NCI-H187 treated with DMSO at 0.1 percent for 48 hours (cell line): Measurements from ENCODE around the gene PTPRF.

Experiments
- DNase-seq: peaks from one replicate; lab custom pipeline; 2025; lab: John Stamatoyannopoulos, UW

Gene PTPRF

DNA sequence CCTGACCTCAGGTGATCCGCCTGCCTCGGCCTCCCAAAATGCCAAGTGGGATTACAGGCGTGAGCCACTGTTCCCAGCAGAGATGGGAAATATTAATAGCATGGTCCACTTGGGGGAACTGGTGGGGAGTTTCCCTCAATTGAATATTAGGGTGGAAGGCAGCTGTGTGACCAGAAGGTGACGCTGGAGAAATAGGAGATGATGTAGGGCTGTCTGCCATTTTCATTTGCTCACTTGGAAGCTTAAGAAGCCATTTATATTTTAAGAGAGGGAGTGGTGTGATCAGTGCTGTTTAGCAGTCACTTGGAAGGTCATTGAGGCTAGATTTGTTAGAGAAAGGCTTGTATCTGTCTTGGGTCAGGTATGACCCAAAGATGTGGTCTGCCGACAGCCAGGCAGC, 139.2 kb downstream of the PTPRF start:
- no peak for DNase-seq

DNA sequence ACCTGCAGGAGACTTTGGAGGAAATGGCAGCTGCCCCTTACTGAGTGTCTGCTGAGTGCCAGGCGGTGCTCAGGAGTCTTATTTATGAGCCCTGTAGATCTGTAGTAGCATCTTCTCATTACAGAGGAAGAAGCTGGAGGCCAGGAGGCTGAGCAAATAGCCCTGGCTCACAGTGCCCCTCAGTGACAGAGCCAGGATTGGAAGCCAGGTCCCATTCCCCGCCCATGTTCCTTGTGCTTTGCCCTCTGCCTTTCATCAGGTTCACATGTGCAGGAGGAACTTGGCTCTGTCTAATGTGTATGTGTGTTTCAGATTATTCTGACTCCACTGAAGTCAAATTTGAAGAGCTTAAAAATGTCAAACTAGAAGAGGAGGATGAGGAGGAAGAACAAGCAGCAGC, 140.5 kb downstream of the PTPRF start:
- DNase-seq, result no peak

DNA sequence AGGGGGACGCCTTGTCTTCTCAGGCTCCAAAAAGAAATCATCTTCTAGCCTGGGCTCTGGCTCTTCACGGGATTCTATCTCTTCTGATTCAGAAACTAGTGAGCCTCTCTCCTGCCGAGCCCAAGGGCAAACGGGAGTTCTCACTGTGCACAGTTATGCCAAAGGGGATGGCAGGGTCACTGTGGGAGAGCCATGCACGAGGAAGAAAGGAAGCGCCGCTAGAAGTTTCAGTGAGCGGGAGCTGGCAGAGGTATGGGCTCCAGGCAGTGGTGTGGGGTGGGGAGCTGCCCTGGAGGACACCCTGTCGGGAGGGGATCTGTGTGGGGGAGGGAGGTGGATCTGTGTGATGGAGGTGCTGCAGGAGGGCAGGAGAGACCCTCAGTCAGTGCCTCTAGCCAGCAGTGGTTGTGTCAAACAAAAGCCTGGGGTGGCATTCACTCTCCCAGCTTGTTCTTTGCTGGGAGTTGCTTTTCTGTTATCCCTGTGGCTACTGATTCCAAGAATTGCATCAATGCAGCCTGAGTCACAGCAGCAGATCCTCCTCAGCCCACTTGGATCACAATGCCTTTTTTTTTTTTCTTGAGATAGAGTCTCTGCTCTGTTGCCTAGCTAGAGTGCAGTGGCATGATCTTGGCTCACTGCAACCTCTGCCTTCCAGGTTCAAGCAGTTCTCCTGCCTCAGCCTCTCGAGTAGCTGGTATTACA, 141.1 kb downstream of the PTPRF start:
- no peak for DNase-seq

DNA sequence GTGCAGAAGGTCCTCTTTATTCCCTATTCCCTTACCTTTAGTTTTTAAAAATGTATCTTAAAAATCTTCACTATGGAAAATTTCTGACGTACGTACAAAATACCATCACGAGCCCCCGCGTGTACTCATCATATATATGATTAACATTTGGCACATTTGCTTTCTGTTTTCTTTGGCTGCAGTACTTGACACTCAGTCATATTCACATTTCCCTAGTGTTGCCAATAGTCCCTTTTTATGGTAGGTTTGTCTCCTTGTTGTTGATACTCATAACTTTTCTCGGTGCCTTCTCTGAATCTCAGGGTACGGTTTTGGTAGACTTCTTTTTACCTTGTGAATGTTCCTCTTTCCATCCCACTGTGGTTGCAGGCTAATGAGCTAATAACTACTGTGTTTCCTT, 142.6 kb downstream of the PTPRF start:
- no peak for DNase-seq
